C4-2B (cell line): Measurements from ENCODE around the gene HBD.
"Not testable (repeated sequence)": the region's sequence is repeated elsewhere in the genome, so short reads cannot be mapped to it uniquely, and the experiment has no call there.

ENCODE experiments used
- ZFX ChIP-seq: fragments of 450-650 bp; IDR thresholded peaks from 2 replicates; pipeline ENCODE4 v1.6.1; 2017
- TF ChIP-seq, protein P1 (sequence below): fragments of 450-650 bp; conservative IDR thresholded peaks from 2 replicates; pipeline ENCODE4 v1.5.1; 2017; ENCODE audit warnings: mild to moderate bottlenecking

DNA sequence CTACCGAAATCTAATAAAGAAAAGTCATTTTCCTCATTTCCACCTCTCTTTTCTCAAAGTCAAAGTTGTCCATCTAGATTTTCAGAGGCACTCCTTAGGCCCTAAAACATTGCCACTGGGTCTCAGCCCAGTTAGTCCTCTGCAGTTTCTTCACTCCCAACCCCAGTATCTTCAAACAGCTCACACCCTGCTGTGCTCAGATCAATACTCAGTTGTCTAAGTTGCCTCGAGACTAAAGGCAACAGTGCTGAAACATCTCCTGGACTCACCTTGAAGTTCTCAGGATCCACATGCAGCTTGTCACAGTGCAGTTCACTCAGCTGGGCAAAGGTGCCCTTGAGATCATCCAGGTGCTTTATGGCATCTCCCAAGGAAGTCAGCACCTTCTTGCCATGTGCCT is 19.7 kb upstream of the HBD start:
- TF ChIP-seq, protein P1, sequence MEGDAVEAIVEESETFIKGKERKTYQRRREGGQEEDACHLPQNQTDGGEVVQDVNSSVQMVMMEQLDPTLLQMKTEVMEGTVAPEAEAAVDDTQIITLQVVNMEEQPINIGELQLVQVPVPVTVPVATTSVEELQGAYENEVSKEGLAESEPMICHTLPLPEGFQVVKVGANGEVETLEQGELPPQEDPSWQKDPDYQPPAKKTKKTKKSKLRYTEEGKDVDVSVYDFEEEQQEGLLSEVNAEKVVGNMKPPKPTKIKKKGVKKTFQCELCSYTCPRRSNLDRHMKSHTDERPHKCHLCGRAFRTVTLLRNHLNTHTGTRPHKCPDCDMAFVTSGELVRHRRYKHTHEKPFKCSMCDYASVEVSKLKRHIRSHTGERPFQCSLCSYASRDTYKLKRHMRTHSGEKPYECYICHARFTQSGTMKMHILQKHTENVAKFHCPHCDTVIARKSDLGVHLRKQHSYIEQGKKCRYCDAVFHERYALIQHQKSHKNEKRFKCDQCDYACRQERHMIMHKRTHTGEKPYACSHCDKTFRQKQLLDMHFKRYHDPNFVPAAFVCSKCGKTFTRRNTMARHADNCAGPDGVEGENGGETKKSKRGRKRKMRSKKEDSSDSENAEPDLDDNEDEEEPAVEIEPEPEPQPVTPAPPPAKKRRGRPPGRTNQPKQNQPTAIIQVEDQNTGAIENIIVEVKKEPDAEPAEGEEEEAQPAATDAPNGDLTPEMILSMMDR: not testable (repeated sequence)
- not testable (repeated sequence) for TF ChIP-seq ZFX
